Measurements from ENCODE around the gene NAA40. TPM values are rescaled to one million over a fixed set of nuclear protein-coding genes. Genes with fewer than 3 reads are reported as not detected.
"Not testable (repeated sequence)": the region's sequence is repeated elsewhere in the genome, so short reads cannot be mapped to it uniquely, and the experiment has no call there.

Gene NAA40
- total RNA-seq, 1 experiment from 2014 or later: 5.3 TPM

DNA sequence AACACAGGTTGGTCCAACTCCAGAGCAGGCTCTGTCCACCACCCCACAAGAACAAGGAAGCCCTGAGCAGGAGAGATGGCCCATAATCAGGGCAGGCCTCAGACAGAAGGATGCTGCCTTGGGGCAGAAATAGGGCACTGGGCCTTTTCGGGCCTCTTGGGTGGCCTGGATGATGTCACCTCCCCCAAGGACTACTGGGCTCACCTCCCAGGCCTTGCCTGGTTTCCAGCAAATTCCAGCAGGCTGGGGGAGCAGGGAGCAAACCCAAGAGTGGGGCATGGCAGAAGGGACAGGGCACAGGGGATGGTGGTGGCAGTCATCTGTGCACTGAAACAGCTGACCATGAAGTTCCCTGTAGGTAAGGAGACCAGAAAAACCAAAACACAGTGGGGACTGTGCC lies 5.3 kb upstream of the NAA40 start:
- no peak for DNase-seq (ENCODE audit: extremely low read depth, low read depth)

DNA sequence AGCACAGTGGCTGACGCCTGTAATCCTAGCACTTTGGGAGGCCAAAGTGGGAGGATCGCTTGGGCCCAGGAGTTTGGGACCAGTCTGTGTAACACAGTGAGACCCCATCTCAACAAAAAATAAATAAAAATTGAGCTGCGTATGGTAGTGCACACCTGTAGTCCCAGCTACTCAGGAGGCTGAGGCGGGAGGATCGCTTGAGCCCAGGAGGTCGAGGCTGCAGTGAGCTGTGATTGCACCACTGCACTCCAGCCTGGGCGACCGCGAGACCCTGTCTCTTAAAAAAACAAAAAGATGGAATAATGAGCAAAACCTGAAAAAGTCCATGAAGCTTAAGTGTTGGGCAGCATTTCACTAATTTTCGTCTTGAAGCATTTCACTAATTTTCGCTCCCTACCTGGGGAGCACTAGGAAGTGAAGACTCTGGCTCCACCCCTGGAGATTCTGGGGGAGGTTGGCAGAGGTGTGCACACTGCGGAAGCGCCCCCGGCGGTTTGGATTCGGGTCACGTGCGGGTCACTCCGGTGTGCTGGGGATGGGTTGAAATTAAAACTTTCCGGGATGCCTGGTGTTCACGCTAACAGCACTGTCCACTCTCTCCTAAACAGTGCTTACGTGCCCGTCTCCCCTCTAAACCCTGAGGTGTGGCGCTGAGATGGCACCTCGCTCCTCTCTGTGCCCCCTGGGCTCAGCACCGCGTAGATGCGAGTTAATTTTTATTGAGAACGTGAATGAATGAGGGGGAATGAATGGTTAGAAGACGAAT lies 906 bp upstream of the NAA40 start:
- DNase-seq (ENCODE audit: extremely low read depth, low read depth): no peak

DNA sequence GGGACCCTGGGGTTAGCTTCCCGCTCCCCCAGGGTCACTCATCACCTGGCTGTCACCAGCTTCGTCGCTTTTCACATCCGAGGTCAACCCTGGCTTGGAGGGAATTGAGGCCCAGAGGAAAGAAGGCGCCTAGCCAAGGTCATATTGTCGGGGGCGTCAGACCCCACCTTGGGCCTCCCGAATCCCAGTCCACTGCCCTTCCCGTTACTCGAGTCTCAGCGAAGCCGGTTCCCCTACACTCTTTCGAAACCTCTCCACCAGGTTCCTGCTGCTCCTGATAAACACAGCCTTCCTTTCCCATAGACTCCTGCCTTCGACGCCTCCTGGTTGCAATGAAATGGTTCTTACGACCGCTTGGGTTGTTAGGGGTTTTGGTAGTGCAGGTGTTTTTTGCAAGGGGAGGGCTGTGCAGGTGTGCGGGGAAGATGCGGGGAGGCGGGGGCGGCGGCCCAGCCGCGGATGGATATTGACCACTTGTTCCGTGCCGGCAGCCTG lies 642 bp downstream of the NAA40 start:
- no peak for DNase-seq (ENCODE audit: extremely low read depth, low read depth)

DNA sequence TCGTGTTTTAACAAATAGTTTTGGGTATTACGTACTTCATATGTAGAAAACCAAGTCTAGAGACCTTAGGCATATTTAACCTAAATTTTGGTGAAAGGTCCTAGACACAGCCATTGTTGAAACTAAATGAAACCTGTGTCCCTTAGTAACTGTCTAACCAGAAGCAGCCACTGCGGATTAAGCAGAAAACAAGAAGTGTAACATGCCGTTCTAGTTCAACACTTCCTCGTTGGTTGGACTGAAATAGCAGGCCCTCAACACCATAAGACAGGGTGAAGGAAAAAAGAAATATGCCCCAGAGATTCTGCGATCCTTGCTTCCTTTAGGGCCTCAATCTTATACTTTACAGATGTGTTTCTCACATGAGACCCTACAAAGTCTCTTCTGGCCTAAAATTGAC lies 2.0 kb downstream of the NAA40 start:
- DNase-seq (ENCODE audit: extremely low read depth, low read depth): no peak

DNA sequence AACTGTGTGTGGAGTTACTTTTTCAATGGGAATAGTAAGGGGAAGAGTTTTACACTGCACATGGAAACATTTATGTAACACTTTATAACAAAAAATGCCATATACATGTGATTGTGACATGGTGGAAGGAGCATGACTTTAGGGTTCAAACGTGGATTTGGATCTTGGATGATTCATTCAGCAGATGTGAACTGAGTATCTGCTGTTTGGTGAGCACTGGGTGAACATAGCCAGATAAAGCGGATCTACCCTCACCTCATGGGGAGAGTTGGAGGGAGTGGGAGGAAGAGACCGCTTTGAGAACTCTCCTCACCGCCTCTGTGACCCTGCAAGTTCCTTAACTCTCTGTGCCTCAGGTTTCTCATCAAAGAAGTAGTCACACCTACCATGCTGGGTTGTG lies 3.1 kb downstream of the NAA40 start:
- DNase-seq (ENCODE audit: extremely low read depth, low read depth): no peak

DNA sequence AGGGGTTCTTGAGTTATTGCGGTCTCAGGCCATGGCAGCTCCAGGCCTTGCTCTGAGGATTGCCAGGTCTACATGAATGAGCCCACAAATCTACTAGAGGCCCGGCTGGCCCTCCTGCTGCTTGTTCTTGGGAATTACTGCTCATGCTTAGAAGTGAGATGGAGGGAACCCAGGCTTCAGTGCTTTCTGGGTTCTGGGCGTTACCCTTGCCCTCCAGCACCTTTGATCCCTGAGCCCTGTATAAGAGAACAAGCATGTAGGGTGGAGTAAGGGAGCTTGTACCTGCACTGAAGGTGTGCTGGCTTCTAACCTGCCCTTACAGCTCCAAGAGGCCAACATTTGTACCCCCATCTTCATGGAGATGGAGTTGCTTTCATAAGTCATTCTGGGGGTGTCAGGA lies 4.0 kb downstream of the NAA40 start:
- DNase-seq (ENCODE audit: extremely low read depth, low read depth): no peak

DNA sequence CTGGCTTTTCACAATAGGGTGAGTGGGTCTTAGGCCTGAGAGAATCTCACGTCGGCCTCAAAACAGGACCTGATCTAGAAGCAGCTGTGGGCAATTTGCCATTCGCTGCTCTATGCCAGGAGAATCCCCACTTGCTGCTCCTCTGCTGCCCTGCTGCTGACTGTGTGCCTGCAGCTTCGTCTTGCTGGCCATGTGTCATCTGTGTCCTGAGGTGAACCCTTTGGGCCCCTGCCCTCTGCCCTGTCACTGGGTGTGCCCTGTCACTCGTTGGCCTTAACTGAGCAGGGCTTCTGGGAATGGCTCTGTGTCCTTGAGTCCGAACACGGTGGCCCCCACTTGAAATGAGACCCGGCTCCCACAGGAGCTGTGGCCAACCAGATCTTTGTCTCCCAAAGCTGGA lies 6.2 kb downstream of the NAA40 start:
- DNase-seq (ENCODE audit: extremely low read depth, low read depth): no peak

DNA sequence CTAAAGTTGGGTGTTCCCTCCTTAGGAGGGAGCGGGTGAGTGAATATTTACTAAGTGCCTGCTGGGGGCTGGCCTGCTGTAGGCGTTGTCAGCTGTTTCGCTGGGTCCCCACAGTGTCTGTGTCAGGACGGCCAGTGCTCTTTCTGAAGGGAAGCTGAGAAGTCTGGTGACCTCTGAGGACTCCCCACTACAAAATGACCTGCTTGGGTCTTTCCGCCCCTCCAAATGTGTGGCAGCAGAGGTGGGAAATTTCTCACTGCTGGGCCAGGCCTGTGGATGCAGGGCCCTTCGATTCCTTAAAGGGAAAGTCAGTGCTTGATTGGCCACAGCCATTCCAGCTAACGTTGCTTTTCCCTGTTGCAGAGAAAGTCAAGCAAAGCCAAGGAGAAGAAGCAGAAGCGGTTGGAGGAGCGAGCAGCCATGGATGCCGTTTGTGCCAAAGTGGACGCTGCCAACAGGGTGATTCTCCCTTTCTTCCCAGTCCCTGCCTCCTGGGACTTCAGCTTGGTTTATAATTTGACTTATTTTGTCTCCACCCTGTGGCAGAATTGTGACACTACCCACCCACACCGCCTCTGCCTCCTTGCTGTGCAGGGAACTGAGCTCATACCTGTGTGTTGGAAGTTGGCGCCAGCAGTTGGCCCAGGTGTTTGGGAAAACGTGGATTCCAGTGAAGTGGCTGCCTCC lies 6.8 kb downstream of the NAA40 start:
- peak; percentile 58 for DNase-seq (ENCODE audit: extremely low read depth, low read depth)

DNA sequence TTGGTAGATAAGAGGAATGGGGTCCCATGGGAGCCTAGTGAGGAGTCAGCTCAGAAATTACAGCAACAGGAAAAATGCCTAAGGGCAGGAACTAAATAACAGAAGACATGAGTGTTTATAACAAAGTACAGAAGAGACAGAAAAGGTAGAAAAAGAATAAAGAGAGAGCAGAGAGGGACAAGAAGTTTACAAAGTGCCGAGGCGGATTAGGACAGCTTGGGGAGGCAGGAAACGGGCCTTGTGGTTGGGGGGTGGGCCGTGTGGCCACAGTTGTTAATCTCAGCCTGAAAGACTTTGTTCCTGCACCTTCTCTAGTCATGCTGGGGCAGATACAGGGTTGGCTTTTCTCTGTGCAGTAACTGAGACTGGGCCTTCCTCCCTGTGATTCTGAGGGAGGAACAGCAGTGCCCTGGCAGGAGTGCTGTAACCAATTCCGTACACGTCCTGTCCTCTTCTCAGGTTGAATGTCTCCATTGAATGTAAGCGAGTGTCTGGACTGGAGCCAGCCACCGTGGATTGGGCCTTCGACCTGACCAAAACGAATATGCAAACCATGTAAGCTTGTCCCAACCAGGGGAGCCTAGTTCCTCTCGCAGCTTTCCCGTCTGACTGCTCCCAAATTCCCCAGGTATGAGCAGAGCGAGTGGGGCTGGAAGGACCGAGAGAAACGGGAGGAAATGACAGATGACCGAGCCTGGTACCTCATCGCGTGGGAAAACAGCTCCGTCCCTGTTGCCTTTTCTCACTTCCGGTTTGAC lies 13.2 kb downstream of the NAA40 start:
- no peak for DNase-seq (ENCODE audit: extremely low read depth, low read depth)

DNA sequence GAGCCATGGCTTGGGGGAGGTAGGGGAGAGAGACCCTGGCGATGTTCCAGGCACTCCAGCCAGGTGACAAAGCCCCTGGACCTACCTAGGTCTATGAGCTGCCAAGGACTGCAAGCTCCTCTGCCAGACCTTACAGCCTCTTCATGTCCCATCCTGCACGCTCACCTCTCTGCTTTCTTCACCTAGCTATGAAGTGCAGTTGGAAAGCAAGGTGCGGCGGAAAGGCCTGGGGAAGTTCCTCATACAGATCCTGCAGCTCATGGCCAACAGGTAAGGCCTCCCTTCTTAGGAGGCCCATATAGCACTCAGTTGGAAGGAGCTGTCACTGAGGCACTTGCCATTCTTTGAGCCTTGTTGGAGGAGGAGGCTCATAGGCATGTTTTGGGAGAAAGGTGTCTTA lies 13.8 kb downstream of the NAA40 start:
- DNase-seq (ENCODE audit: extremely low read depth, low read depth): no peak

DNA sequence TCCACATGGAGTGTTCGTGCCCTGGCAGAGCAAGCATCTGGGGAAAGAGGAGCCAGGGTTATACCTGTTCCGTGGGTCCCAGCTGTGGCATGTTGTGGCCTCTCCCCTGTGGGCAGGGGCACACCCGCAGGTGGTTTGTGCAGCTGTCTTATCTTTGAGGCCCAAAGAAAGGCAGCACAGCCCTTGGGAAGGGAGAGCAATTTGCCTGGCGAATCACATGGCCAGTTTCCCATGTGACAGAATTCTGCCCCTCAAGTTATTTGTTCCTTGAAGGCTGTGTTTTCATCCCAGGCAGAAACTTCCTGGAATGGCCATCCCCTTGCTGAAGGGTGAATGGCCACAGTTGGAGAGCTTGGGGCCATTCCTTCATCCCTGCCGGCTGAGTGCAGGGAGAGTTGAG lies 19.2 kb downstream of the NAA40 start:
- no peak for DNase-seq (ENCODE audit: extremely low read depth, low read depth)

DNA sequence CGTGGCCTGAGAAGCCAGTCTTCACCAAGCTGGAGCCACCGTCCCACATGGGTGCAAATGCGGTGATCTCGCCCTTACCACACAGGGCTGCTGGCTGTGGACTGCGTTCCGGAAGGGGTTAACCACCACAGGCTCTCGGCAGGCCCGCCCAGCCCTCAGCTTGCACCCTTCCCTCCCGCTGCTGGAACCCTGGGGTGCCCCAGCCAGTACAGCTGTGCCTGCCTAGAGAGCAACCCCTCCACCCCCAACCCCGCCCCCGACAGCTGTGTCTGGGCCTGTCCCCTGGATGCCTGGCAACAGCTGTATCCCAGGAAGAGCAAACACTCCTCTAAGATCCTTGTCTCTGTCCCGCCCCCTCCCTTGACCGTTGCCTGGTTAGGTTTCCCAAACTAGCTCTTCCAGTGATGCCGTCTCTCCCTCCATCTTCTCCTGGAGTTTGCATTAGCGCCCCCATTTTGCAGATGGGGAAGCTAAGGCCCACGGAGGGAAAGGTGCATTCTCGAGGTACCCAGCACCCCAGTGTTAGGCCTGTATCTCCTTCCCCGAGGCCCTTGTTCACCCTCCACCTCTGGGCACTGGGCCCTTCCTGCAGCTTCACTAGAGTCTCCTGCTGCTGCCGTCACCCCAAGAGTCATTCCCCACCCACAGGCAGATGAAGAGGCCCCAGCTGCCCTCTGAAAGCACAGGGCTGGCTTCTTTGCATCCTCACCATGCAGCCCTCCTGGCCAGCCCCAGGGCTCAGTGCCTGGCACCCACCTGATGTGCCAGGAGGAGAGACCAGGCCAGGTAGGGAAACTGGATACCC lies 23.0 kb downstream of the NAA40 start:
- DNase-seq (ENCODE audit: extremely low read depth, low read depth): no peak

DNA sequence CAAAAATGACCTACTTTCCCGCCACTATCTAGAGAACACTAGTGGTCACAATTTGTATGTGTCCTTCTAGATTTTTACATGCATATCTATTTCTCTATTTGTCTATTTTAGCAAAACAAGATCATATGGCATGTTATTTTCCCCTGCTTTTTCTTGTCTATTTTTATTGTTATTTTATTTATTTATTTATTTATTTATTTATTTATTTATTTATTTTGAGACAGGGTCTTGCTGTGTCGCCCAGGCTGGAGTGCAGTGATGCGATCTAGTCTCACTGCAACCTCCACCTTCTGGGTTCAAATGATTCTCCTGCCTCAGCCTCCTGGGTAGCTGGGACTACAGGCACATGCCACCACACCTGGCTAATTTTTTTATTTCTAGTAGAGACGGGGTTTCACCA lies 25.1 kb downstream of the NAA40 start:
- DNase-seq (ENCODE audit: extremely low read depth, low read depth): not testable (repeated sequence)

DNA sequence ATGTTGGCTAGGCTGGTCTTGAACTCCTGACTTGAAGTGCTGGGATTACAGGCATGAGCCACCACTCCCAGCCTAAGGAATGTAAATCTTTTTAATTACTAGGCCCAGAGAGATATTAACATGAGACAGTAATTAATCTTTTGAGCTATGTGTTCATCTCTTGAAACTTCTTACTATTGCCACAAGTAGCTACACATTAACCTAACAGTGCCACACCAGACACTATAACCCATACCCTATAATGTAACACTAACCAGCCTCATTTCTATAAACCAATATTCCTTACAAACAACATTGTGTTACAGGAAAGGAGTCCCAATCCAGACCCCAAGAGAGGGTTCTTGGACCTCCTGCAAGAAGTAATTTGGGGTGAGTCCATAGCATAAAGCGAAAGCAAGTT lies 27.6 kb downstream of the NAA40 start:
- no peak for DNase-seq (ENCODE audit: extremely low read depth, low read depth)

DNA sequence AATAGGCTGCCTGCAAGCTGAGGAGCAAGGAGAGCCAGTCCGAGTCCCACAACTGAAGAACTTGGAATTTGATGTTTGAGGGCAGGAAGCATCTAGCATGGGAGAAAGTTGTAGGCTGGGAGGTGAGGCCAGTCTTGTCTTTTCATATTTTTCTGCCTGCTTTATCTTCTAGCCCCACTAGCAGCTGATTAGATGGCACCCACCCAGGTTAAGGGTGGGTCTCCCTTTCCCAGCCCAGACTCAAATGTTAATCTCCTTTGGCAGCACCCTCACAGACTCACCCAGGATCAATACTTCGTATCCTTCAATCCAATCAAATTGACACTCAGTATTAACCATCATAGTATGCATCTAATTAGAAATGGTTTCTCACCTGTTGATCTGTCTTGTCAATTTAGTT lies 30.7 kb downstream of the NAA40 start:
- no peak for DNase-seq (ENCODE audit: extremely low read depth, low read depth)

DNA sequence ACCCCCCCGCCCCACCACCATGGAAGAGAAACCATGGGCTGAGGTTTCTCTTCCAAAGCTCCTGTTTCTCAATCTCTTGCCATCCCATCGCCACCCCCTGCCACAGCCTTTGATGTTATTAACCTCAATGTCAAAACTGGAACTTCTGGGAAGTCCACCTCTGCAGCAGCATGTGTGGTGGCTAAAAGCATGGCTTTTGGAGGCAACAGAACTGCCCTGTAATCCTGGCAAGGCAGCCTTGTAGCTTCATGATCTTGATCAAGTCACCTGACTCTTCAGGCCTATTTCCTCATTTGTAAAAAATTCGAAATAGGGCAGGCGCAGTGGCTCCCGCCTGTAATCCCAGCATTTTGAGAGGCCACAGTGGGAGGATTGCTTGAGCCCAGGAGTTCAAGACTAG lies 32.1 kb downstream of the NAA40 start:
- no peak for DNase-seq (ENCODE audit: extremely low read depth, low read depth)

DNA sequence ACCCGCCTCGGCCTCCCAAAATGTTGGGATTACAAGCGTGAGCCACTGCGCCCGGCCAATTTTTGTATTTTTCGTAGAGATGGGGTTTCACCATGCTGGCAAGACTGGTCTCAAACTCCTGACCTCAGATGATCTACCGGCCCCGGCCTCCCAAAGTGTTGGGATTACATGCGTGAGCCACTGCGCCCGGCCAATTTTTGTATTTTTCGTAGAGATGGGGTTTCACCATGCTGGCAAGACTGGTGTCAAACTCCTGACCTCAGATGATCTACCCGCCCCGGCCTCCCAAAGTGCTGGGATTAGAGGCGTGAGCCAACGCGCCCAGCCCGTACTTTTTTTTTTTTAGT lies 35.1 kb downstream of the NAA40 start:
- not testable (repeated sequence) for DNase-seq (ENCODE audit: extremely low read depth, low read depth)

DNA sequence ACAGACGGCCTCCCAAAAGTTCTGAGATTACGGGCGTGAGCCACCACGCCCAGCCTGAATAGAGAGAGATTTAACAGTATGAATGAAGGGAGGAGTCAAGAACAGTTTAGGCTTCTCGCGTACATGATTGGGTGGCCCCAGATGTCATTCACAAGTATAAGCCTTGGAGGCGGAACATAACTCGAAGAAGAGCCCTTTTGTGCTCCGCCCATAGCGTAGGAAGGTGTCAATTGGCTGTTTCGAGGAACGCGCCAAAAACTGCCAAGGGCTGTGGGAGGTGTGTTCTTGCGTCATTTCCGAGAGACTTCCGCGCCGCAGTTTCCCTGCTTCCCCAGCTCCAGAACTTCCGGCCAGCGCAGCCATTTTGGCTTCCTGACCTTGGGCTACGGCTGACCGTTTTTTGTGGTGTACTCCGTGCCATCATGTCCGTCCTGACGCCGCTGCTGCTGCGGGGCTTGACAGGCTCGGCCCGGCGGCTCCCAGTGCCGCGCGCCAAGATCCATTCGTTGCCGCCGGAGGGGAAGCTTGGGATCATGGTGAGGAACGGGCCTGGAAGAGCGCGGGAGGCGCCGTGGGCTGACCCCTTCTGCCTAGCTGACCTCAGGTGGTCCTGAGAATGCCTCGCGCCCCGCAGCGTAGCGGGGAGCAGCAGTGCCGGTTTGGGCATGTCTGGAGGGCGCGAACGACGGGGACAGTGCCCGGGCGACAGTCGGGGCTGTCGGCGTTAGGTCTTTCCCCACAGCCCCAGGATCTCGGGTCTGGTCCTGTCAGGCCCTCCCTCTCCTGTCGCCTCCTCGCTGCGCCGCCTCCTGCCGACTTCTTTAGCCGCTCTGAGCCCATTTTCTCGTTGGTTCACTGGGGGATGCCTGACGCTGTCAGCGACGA lies 35.7 kb downstream of the NAA40 start, which contains the start of gene COX8A:
Gene COX8A, plus strand, starts transcription at position 362 of the 885 bp plus-strand sequence. Its CDS starts 61 bp downstream, at position 423.
- DNase-seq (ENCODE audit: extremely low read depth, low read depth): peak; percentile 99

DNA sequence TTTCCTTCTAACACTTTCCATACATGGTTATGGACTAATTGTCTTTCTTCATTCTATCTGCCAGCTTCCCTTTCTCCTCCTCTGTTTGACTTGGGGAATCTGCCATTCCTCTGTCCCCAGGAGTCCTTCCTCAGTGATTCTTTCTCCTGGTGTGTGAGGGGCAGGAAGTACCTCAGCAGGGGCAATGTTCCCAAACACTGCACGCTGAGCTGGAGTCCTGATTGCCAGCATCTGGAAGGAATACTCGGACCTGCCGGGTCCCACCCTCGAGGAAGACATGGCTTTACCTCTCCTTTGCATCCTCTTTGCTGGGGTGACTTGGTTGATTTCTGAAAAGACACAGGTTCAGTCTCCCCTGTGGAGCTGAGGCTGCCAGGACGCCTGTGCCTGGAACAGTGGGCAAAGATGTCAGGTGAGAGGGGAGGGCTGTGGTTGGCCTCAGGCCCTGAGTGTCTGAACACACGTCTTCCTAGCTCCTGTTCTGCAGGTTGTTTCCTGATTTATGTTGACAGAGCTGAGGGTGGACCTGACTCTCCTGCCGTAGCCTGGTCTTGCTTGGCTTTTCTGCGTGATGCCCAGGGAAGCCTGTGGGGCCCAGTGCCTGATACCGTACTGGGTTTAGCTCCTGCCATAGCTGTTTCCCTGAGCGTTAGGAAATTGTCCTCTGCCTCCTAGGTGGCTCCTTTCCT lies 39.9 kb downstream of the NAA40 start:
- DNase-seq (ENCODE audit: extremely low read depth, low read depth): no peak

All from NCI-H460 (cell line).